GM18526 (cell line): ENCODE data around the gene RNF123.
A peak's percentile ranks its signal among the peaks of the same experiment; 100 is the strongest.

Source experiments
- POLR2A ChIP-seq: IDR thresholded peaks from 3 replicates; pipeline ENCODE4 v1.6.1; 2011; ENCODE audit not compliant: insufficient read length; ENCODE audit errors: extremely low read depth

Gene RNF123

DNA sequence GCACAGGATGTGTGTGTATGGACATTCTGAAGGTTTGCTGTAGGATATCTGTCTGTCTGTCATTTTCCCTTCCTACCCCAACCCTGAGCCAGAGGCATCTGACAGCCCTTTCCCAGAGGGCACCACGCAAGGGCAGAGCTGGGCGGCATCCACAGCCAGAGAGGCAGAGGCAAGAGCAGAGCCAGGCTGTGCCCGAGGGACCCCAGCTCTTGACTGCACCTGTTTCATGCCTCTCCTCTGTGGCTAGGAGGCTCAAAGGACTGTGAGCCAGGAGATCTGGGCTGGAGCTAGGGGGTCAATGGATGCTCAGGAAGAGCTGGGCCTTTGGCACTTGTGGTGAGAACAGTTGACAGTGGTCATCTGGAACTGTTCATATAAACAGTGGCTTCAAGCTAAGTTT is 20.0 kb upstream of the RNF123 start:
- TF ChIP-seq POLR2A, result no peak

DNA sequence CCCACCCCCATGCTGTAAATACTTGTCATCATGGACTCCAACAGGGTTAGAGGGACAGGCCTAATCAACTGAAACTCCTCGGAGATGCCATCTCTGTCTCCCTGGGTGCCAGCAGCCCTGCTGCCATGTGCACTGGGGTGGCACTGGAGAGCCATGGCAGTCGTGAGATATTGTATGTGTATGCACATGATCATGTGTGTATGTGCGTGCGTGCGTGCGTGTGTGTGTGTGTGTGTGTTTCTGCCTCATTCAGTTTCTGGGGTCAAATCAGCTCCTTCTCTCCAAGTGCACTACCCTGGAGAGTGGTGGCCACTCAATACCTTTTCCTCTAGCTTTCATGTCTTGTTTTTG is 18.4 kb upstream of the RNF123 start:
- TF ChIP-seq POLR2A, result no peak

DNA sequence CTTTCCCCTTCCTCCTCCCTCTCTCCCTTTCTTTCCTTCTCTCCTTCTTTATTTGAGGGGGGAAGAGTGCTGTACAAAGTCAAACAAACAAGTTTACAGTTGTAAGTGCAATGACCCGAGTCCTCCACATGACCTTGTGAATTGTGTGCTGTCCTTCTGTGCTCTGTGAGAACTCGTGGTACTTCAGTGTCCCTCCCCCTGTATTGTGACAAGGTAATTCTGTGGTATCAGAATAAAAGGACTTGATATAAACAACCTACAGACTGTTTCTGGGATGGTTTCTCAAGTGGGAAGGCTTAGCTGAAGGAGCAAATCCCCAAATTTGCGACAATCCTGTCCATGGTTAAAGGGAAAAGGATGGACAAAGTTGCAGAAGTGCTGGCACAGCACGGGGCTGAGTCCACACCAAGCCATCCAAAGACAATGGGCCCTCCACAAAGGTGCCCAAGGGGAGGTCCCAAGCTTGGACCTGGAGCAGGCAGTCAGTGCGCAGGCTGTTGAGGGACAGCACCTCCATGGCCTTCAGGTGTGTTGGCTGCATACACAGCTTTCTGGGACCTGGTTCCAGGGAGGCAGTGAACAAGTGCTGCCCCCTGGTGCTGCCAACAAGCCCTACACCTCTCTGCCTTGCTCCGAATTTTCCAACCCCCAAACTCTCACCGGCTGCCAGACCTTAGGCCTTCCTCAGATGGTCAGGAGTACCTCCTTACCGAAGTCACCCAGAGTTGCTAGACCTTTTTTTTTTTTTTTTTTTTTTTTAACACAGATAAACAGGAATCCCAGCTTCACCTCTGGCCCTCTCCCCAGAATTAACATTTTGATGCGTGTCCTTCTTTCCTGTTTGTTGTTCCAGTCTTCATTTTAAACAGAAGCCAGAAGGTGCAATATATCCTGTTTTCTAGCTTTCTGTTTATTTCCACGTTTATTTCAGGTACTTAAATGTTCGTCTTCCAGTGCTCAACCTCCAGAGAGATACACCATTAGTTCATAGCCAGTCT is 17.8 kb upstream of the RNF123 start:
- no peak for TF ChIP-seq POLR2A

DNA sequence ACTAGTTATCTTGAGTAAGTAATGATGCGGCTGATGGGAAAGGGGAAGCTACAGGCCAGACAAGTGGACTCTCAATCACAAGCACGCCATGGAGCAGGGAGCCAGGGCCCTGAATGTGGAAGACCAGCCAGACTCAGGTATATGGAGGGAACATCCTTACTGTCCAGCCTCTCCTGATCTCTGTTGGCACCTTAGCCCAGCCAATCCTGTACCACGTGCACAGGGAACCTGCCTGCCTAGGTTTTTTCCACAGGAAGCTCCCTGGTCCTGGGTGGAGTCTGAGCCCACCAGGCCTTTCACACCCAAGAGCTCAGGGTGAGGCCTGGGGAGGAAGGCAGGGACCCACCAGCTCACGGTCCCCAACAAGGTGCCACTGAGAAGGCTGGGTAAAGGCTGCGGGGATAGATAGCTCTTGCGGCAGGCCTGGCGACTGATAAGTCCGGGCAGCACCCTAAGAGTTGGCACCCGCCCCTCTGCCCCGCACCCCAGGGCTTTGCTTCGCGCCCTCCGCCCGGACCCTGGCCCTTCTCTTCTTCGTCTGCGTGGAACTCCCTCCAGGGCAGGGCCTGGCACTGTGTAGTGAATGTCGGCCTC is 16.1 kb upstream of the RNF123 start:
- TF ChIP-seq POLR2A, result no peak

DNA sequence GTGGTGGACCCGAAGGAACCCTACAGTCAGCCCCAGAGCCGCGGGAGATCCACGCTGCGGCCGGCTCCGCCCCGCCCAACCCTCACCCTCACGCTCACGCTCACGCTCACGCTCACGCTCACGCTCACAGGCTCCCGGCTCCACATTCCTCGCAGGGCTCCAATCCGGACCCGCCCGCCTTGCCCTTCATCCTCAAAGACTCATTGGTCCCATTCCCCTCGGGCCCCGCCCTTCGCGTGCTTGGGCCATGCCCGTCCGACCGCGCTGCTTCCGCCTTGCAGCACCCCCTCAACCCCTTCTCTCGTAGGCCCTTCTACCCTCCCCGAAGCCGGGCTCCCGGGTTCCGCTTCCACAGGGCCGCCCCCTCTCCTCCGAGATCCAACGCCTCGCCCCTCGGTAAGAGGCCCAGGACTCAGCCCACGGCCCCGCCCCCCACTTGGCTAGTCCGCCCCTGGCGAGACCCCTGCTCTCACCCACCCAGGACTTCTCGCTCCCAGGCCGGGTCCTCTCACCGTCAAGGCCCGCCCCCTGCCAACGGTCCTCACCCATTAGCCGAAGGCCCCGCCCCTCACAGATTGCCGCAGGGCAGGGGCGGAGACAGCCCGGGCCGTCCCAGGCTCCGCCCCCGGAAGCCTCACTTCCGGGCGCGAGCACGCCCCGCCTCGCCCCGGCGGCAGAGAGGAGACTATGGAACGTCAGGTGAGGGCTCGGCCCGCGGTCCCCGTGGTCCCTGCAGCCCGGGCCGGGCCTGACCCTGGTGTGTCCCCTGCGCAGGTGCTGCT is 15.5 kb upstream of the RNF123 start, which contains the start of gene APEH:
Gene APEH (plus strand): TSS at position 637 of the 782 bp plus-strand sequence. CDS start 51 bp downstream, at position 688.
- peak; percentile 89 for TF ChIP-seq POLR2A

DNA sequence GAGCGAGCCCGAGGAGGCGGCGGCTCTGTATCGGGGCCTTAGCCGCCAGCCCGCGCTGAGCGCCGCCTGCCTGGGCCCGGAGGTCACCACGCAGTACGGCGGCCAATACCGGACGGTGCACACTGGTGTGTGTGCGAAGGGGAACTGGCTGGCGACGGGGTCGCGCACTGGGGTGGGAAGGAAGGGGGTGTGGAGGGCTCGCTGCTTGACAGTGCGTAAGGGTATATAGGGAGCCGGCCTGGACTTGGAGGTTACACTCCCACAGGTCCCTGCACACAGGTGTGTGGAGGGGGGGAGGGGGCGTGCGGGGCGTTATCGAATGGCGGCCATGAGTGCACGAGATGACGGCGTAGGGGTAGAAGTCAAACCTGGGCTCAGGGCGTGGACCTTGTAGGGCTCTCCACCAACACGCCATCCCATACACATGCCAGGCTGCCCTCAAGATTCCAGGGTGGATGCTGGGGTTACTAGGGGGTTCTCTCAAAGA is 14.8 kb upstream of the RNF123 start:
- TF ChIP-seq POLR2A, result no peak

DNA sequence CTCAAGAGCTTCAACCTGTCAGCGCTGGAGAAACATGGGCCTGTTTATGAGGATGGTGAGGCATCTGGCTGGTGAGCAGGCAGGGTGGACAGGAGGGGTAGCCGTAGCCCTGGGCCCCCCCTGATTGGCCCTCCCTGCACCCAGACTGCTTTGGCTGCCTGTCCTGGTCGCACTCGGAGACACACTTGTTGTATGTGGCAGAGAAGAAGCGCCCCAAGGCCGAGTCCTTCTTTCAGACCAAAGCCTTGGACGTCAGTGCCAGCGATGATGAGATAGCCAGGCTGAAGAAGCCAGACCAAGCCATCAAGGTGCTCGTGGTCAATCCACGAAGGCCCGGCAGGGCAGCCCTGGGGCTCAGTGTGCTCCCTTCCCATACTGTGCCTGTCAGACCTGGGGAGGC is 13.4 kb upstream of the RNF123 start:
- no peak for TF ChIP-seq POLR2A

DNA sequence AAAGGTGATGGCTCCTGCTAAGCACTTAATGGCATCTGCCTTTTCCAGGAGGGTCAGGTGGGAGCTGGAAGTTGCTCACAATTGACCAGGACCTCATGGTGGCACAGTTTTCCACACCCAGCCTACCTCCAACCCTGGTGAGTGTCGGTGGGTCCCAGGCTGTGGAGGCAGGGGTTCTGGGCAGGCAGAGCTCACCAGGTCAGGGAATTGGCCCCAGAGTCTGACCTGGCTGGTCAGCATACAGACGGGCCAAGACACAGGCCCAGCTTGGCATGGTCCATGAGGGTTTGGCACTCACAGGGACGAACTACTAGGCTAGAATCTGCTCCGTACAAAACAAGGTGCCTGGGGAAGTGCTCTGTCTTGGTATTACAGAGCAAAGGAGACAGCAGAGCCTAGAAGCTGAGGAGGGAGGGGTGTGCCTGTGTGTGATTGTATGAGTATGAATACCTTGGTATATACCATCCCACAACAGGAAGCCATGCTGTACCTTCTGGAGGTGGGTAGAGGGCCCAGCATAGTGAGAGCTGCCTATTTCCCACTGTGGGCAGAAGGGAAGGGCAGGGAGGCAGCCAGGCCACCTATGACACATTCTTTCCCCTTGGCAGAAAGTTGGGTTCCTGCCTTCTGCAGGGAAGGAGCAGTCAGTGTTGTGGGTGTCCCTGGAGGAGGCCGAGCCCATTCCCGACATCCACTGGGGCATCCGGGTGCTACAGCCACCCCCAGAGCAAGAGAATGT is 8.7 kb upstream of the RNF123 start:
- TF ChIP-seq POLR2A, result no peak

DNA sequence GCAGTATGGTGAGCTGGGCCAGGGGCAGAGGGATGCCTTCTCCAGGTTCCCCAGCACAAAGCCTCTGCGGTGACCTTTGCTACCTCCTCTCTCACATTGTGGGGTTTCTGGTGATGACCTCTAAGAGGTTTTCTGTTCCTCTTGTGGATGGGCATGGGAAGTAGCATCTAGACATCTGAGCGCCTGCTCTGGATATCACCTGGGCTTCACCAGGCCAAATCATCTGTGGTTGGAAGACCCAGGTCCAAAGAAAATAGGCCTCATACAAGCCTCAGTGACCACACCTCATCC is 8.2 kb upstream of the RNF123 start:
- no peak for TF ChIP-seq POLR2A

DNA sequence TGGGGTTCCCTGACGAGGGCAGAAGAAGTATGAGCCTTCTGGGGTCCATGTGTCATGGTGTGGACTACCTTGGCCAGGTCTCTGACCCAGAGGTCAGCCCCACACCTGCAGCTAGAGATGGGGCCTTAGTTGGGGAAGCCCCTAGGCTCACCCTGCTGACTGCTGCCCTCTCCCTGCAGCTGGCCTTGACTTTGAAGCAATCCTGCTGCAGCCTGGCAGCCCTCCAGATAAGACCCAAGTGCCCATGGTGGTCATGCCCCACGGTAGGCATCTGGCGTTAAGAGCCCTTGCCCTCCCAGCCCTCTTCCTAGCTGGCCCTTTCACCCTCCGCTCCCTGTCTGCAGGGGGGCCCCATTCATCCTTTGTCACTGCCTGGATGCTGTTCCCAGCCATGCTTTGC is 7.8 kb upstream of the RNF123 start:
- no peak for TF ChIP-seq POLR2A

DNA sequence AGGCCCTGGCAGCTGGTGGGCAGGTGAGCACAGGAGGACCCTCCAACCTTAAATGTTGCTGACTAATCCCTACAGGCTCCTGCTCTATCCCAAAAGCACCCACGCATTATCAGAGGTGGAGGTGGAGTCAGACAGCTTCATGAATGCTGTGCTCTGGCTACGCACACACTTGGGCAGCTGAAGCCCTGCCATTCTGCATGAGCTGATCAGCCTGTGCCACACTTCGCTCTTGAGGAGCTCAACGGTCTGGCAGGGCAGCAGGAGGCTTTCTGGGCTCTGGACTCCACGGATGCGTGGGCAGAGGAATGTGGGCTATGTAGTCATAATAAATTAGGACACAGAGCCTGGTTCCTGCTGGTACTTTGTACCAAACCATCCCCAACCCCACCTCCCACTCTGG is 6.2 kb upstream of the RNF123 start:
- no peak for TF ChIP-seq POLR2A

DNA sequence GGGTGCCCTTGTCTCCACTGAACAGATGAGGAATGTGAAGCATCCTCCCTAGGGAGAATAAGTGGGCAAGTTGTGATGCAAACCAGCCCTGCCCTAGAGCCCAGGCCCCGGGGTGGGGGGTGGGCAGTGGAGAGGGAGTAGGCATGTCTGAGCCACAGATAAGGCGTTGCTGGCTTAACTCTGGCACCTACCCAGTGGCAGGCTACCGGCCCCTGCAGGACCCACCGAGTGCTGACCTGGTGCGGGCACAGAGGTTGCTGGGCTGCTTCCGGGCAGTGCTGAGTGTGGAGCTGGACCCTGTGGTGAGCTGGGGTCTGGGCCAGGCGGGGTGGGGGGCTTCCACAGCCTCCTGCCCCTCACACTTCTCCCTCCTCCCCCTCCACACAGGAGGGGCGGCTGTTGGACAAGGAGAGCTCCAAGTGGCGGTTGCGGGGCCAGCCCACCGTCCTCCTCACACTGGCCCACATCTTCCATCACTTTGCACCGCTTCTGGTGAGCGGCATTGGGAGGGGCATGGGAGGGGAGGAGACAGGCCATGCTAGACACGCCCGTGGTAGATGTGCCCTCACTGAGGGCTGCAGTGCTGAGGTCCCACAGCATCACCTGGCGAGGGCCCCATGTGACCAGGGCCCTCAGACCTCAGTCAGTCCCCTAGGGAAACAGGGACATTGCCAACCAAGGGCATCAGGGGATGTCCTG is 10.1 kb downstream of the RNF123 start:
- no peak for TF ChIP-seq POLR2A

DNA sequence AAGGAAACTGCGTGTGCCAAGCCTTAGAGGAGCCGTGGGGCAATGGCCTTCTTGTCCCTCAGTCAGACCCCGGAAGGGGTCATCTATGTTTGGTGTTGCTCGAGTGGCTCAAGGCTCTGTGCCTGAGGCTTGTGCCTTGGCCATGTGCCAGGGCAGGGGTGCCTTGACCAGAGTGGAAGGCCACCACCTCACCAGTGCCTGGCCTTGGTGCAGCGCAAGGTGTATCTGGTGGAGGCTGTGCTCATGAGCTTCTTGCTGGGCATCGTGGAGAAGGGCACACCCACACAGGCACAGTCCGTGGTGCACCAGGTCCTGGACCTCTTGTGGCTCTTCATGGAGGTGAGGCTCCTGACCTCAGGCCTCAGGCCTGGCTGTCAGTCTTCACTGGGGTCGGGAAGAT is 10.7 kb downstream of the RNF123 start:
- TF ChIP-seq POLR2A, result no peak

DNA sequence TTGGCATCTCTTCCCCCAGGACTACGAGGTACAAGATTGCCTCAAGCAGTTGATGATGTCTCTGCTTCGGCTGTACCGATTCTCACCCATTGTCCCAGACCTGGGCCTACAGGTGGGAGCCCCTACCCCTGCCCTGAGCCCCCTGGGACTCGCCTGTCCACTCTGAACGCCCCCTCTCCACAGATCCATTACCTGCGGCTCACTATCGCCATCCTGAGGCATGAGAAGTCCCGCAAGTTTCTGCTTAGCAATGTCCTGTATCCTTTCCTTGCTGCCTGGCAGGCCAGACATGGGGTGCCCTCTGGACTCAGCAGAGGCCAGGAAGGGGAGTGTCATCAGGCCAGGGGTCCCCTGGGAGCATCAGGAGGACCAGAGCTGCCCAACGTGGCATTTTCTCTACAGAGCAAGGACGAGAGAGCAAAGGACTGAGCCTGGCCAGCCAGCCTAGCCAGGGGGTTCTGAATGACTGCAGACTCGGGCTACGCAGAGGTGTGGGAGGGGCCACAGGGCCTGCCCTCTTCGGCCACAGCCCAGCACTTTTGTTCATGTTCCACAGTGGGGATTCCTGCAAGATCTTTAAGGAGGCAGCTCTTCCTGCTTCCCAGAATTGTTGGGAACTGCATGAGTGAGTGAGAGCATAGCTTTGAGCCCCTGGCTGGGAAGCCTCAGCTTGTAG is 11.2 kb downstream of the RNF123 start:
- no peak for TF ChIP-seq POLR2A
